ENCODE data around the gene EHMT1. TPM values are rescaled to one million over a fixed set of nuclear protein-coding genes. Genes with fewer than 3 reads are reported as not detected.
"Not testable (repeated sequence)": the region's sequence is repeated elsewhere in the genome, so short reads cannot be mapped to it uniquely, and the experiment has no call there.

Gene EHMT1
- total RNA-seq, 2 donors from 2014 or later: 67.5 to 69.3 TPM

- ATAC-seq (replicated peaks in 1 of 2): no peak
- no peak overlapping the region for H3K4me3 Mint-ChIP-seq
These were observed 4.9 kb upstream of the EHMT1 start for GRCh38 chr9:137613738-137614523.

GRCh38 chr9:137614631-137615386 is 4.0 kb upstream of the EHMT1 start:
- peaks cover 37% of the 10 kb centered on the region for H3K4me1 Mint-ChIP-seq (ENCODE audit: low read depth)
- DNase-seq (no peak), ATAC-seq (replicated peaks in 1 of 2) (no peak)
- no peak overlapping the region for H3K27ac Mint-ChIP-seq
- no peak overlapping the region for H3K4me3 Mint-ChIP-seq
- H3K9me3 Mint-ChIP-seq: no peaks in the 10 kb centered on the region
- no peaks in the 10 kb centered on the region for H3K27me3 Mint-ChIP-seq (ENCODE audit: low read depth)
- H3K36me3 Mint-ChIP-seq (ENCODE audit: insufficient read depth in 2 of 2): no peaks in the 10 kb centered on the region

More at GRCh38 chr9:137613738-137614523, 4.9 kb upstream of the EHMT1 start:
- peaks cover 33% of the 10 kb centered on the region for H3K4me1 Mint-ChIP-seq (ENCODE audit: low read depth)
- no peaks in the 10 kb centered on the region for H3K27me3 Mint-ChIP-seq (ENCODE audit: low read depth)
- no peaks in the 10 kb centered on the region for H3K36me3 Mint-ChIP-seq (ENCODE audit: insufficient read depth in 2 of 2)
- H3K27ac Mint-ChIP-seq: no peak overlapping the region
- DNase-seq: no peak
- no peaks in the 10 kb centered on the region for H3K9me3 Mint-ChIP-seq

GRCh38 chr9:137615387-137615871 is 3.4 kb upstream of the EHMT1 start:
- Mint-ChIP-seq H3K4me3 (no peak overlapping the region), H3K27ac (no peak overlapping the region)

GRCh38 chr9:137619240-137620047 is 639 bp downstream of the EHMT1 start:
- H3K4me1 Mint-ChIP-seq (ENCODE audit: low read depth): peaks cover 50% of the 10 kb centered on the region
- ATAC-seq (replicated peaks in 1 of 2) (peak; percentile 12), DNase-seq (peak; percentile 38 to 46)
- H3K9me3 Mint-ChIP-seq: no peaks in the 10 kb centered on the region
- H3K27me3 Mint-ChIP-seq (ENCODE audit: low read depth): no peaks in the 10 kb centered on the region
- H3K27ac Mint-ChIP-seq: peak overlapping the region; percentile 84
- H3K4me3 Mint-ChIP-seq: peak overlapping the region; percentile 87 to 94
- peaks cover 0 to 5% of the 10 kb centered on the region in 2 donors for H3K36me3 Mint-ChIP-seq (ENCODE audit: insufficient read depth in 2 of 2)

More at GRCh38 chr9:137615387-137615871, 3.4 kb upstream of the EHMT1 start:
- H3K4me1 Mint-ChIP-seq (ENCODE audit: low read depth): peaks cover 43% of the 10 kb centered on the region
- H3K27me3 Mint-ChIP-seq (ENCODE audit: low read depth): no peaks in the 10 kb centered on the region
- no peak for DNase-seq
- H3K36me3 Mint-ChIP-seq (ENCODE audit: insufficient read depth in 2 of 2): no peaks in the 10 kb centered on the region
- H3K9me3 Mint-ChIP-seq: no peaks in the 10 kb centered on the region
- no peak for ATAC-seq (replicated peaks in 1 of 2)

GRCh38 chr9:137620048-137620405 is 1.2 kb downstream of the EHMT1 start:
- peak overlapping the region; percentile 87 to 94 for H3K4me3 Mint-ChIP-seq
- no peak for ATAC-seq (replicated peaks in 1 of 2)

GRCh38 chr9:137620581-137620980 is 1.8 kb downstream of the EHMT1 start:
- Mint-ChIP-seq H3K27ac (peak overlapping the region; percentile 22), H3K9me3 (no peaks in the 10 kb centered on the region), H3K4me1 (ENCODE audit: low read depth) (peaks cover 58% of the 10 kb centered on the region), H3K27me3 (ENCODE audit: low read depth) (no peaks in the 10 kb centered on the region), H3K36me3 (ENCODE audit: insufficient read depth in 2 of 2) (peaks cover 0 to 7% of the 10 kb centered on the region in 2 donors), H3K4me3 (peak overlapping the region; percentile 87 to 94)
- DNase-seq: no peak
- ATAC-seq (replicated peaks in 1 of 2): no peak

More at GRCh38 chr9:137620048-137620405, 1.2 kb downstream of the EHMT1 start:
- Mint-ChIP-seq H3K27me3 (ENCODE audit: low read depth) (no peaks in the 10 kb centered on the region), H3K27ac (peak overlapping the region; percentile 84), H3K4me1 (ENCODE audit: low read depth) (peaks cover 52% of the 10 kb centered on the region), H3K9me3 (no peaks in the 10 kb centered on the region), H3K36me3 (ENCODE audit: insufficient read depth in 2 of 2) (peaks cover 0 to 5% of the 10 kb centered on the region in 2 donors)
- DNase-seq: no peak

GRCh38 chr9:137621131-137621757 is 2.4 kb downstream of the EHMT1 start:
- ATAC-seq (replicated peaks in 1 of 2) (no peak), DNase-seq (peak in 1 of 2 donors; percentile 21)
- peak overlapping the region; percentile 87 to 94 for H3K4me3 Mint-ChIP-seq
- H3K4me1 Mint-ChIP-seq (ENCODE audit: low read depth): peaks cover 61% of the 10 kb centered on the region
- no peaks in the 10 kb centered on the region for H3K27me3 Mint-ChIP-seq (ENCODE audit: low read depth)
- peaks cover 0 to 7% of the 10 kb centered on the region in 2 donors for H3K36me3 Mint-ChIP-seq (ENCODE audit: insufficient read depth in 2 of 2)
- H3K9me3 Mint-ChIP-seq: no peaks in the 10 kb centered on the region
- peak overlapping the region; percentile 22 for H3K27ac Mint-ChIP-seq

- not testable (repeated sequence) for ATAC-seq (replicated peaks in 1 of 2); H3K9me3 Mint-ChIP-seq; DNase-seq; H3K36me3 Mint-ChIP-seq (ENCODE audit: insufficient read depth in 2 of 2); H3K4me3 Mint-ChIP-seq; H3K27me3 Mint-ChIP-seq (ENCODE audit: low read depth)
- Mint-ChIP-seq H3K4me1 (ENCODE audit: low read depth) (peaks cover 57% of the 10 kb centered on the region), H3K27ac (peak overlapping the region; percentile 46)
These were observed 3.4 kb downstream of the EHMT1 start for GRCh38 chr9:137622211-137622610.

- Mint-ChIP-seq H3K9me3 (no peaks in the 10 kb centered on the region), H3K27me3 (ENCODE audit: low read depth) (no peaks in the 10 kb centered on the region), H3K4me3 (peak overlapping the region in 1 of 2 donors; percentile 17), H3K36me3 (ENCODE audit: insufficient read depth in 2 of 2) (peaks cover 0 to 7% of the 10 kb centered on the region in 2 donors), H3K4me1 (ENCODE audit: low read depth) (peaks cover 62% of the 10 kb centered on the region), H3K27ac (no peak overlapping the region)
- ATAC-seq (replicated peaks in 1 of 2) (no peak), DNase-seq (no peak)
These were observed 7.7 kb downstream of the EHMT1 start for GRCh38 chr9:137626464-137626863.

GRCh38 chr9:137627406-137627805 is 8.6 kb downstream of the EHMT1 start:
- not testable (repeated sequence) for H3K27me3 Mint-ChIP-seq (ENCODE audit: low read depth); H3K4me3 Mint-ChIP-seq; DNase-seq; H3K9me3 Mint-ChIP-seq; H3K27ac Mint-ChIP-seq; ATAC-seq (replicated peaks in 1 of 2); H3K36me3 Mint-ChIP-seq (ENCODE audit: insufficient read depth in 2 of 2)
- peaks cover 63% of the 10 kb centered on the region for H3K4me1 Mint-ChIP-seq (ENCODE audit: low read depth)

- peaks cover 0 to 2% of the 10 kb centered on the region in 2 donors for H3K36me3 Mint-ChIP-seq (ENCODE audit: insufficient read depth in 2 of 2)
- ATAC-seq (replicated peaks in 1 of 2) (no peak), DNase-seq (no peak)
- H3K27ac Mint-ChIP-seq: peak overlapping the region; percentile 90
- peaks cover 59% of the 10 kb centered on the region for H3K4me1 Mint-ChIP-seq (ENCODE audit: low read depth)
- peak overlapping the region; percentile 9 to 67 for H3K4me3 Mint-ChIP-seq
- no peaks in the 10 kb centered on the region for H3K27me3 Mint-ChIP-seq (ENCODE audit: low read depth)
- H3K9me3 Mint-ChIP-seq: no peaks in the 10 kb centered on the region
These were observed 11.3 kb downstream of the EHMT1 start for GRCh38 chr9:137630126-137630525.

GRCh38 chr9:137630679-137631078 is 11.9 kb downstream of the EHMT1 start:
- ATAC-seq (replicated peaks in 1 of 2): no peak
- Mint-ChIP-seq H3K27ac (no peak overlapping the region), H3K27me3 (ENCODE audit: low read depth) (no peaks in the 10 kb centered on the region), H3K4me1 (ENCODE audit: low read depth) (peaks cover 53% of the 10 kb centered on the region), H3K4me3 (peak overlapping the region in 1 of 2 donors; percentile 0), H3K9me3 (no peaks in the 10 kb centered on the region), H3K36me3 (ENCODE audit: insufficient read depth in 2 of 2) (no peaks in the 10 kb centered on the region)
- DNase-seq: no peak

Data from activated T-cell treated with anti-CD3 and anti-CD28 coated beads, Interleukin-2, amount 50 U/mL, for 72 hours (primary cell).